IMR-90 (cell line): Measurements from ENCODE around the gene AKAP5. TPM values are rescaled to one million over a fixed set of nuclear protein-coding genes. Genes with fewer than 3 reads are reported as not detected.

Experiments
- ATAC-seq: fragments of 200-7000 bp; cut with Tn5 transposase; 2 replicates; pipeline ENCODE4 v1.9.1; 2020; ENCODE audit warnings: low read depth, mild to moderate bottlenecking, moderate library complexity
- BruUV-seq: library from RNA; stranded (reverse); fragments of 400-500 nt; replicated peaks from 2 replicates; lab custom pipeline; 2021; lab: Mats Ljungman, UMichigan
- CTCF ChIA-PET: fragments of 300-600 bp; formaldehyde crosslinking; extraction: SDS; loops from one replicate; lab custom pipeline; 2021; ENCODE audit warnings: antibody characterized with exemption; lab: Yijun Ruan, JAX
- POLR2A ChIA-PET: fragments of 300-600 bp; sonication (Branson Sonifier 250); formaldehyde crosslinking; loops from one replicate; lab custom pipeline; 2022; ENCODE audit warnings: antibody characterized with exemption; ENCODE audit not compliant: unreplicated experiment; lab: Charles Lee
- DNase-seq: peaks from one replicate; pipeline ENCODE4 v3.0.0; 2013
- H2AFZ ChIP-seq: replicated peaks from 2 replicates; pipeline ENCODE3; 2013; ENCODE audit warnings: low read length, mild to moderate bottlenecking; ENCODE audit not compliant: poor library complexity
- H2AK5ac ChIP-seq: 2 replicates; pipeline ENCODE4 v1.6.1; 2013; ENCODE audit warnings: low read depth, low read length, inconsistent platforms
- H2AK9ac ChIP-seq: replicated peaks from 2 replicates; pipeline ENCODE3; 2013; ENCODE audit warnings: mild to moderate bottlenecking, low read depth, low read length, moderate library complexity; ENCODE audit not compliant: poor library complexity
- H2BK120ac ChIP-seq: 2 replicates; pipeline ENCODE4 v1.6.1; 2013; ENCODE audit warnings: low read depth, low read length, inconsistent platforms
- H2BK15ac ChIP-seq: 3 replicates; pipeline ENCODE4 v1.6.1; 2013; ENCODE audit warnings: low read depth, low read length, inconsistent platforms
- H2BK20ac ChIP-seq: 2 replicates; pipeline ENCODE4 v1.6.1; 2013; ENCODE audit warnings: low read depth, mild to moderate bottlenecking, inconsistent platforms, low read length, moderate library complexity
- H2BK5ac ChIP-seq: 2 replicates; pipeline ENCODE4 v1.6.1; 2013; ENCODE audit warnings: mild to moderate bottlenecking, low read depth, low read length, inconsistent platforms; ENCODE audit not compliant: poor library complexity, severe bottlenecking
- H3K14ac ChIP-seq: replicated peaks from 2 replicates; pipeline ENCODE4 v1.6.1; 2013; ENCODE audit warnings: low read depth, low read length, inconsistent platforms
- H3K18ac ChIP-seq: 2 replicates; pipeline ENCODE4 v1.6.1; 2013; ENCODE audit warnings: low read depth, low read length, control low read depth
- H3K23ac ChIP-seq: 2 replicates; pipeline ENCODE4 v1.6.1; 2013; ENCODE audit warnings: low read depth, low read length, inconsistent platforms
- H3K27ac ChIP-seq: 2 replicates; pipeline ENCODE4 v1.5.1; 2013; ENCODE audit warnings: mild to moderate bottlenecking, control low read depth, low read length; ENCODE audit not compliant: insufficient read depth
- H3K27me3 ChIP-seq: 2 replicates; pipeline ENCODE4 v1.6.1; 2013; ENCODE audit warnings: low read length; ENCODE audit not compliant: control insufficient read depth, insufficient read depth
- H3K36me3 ChIP-seq: 2 replicates; pipeline ENCODE4 v1.6.1; 2013; ENCODE audit warnings: low read length, mixed read lengths; ENCODE audit not compliant: control insufficient read depth, insufficient read depth
- H3K4ac ChIP-seq: 2 replicates; pipeline ENCODE4 v1.6.1; 2013; ENCODE audit warnings: low read depth, low read length, inconsistent platforms
- H3K4me1 ChIP-seq: 2 replicates; pipeline ENCODE4 v1.6.1; 2013; ENCODE audit warnings: low read length, mixed read lengths; ENCODE audit not compliant: control insufficient read depth, insufficient read depth
- H3K4me2 ChIP-seq: 2 replicates; pipeline ENCODE4 v1.6.1; 2013; ENCODE audit warnings: low read depth, mild to moderate bottlenecking, control low read depth, low read length, moderate library complexity
- H3K4me3 ChIP-seq: 2 replicates; pipeline ENCODE4 v1.5.1; 2013; ENCODE audit warnings: low read depth, mild to moderate bottlenecking, control low read depth, low read length, moderate library complexity; ENCODE audit not compliant: insufficient read depth
- H3K56ac ChIP-seq: 2 replicates; pipeline ENCODE4 v1.6.1; 2013; ENCODE audit warnings: low read length, inconsistent platforms; ENCODE audit not compliant: insufficient read depth; ENCODE audit errors: extremely low read depth
- H3K79me1 ChIP-seq, 2 experiments: 2 replicates each; pipeline ENCODE4 v1.6.1; 2013; ENCODE audit warnings: low read length in 2 of 2, inconsistent platforms in 1 of 2, low read depth in 1 of 2
- H3K9ac ChIP-seq: 2 replicates; pipeline ENCODE4 v1.6.1; 2013; ENCODE audit warnings: low read depth, low read length, control low read depth
- H3K9me1 ChIP-seq: 2 replicates; pipeline ENCODE4 v1.6.1; 2013; ENCODE audit warnings: low read length, inconsistent platforms; ENCODE audit not compliant: insufficient read depth
- H3K9me3 ChIP-seq: 2 replicates; pipeline ENCODE4 v1.6.1; 2013; ENCODE audit warnings: low read length; ENCODE audit not compliant: control insufficient read depth, insufficient read depth
- H4K20me1 ChIP-seq: 2 replicates; pipeline ENCODE4 v1.6.1; 2013; ENCODE audit warnings: low read length, inconsistent platforms; ENCODE audit not compliant: insufficient read depth
- H4K5ac ChIP-seq: 2 replicates; pipeline ENCODE4 v1.6.1; 2013; ENCODE audit warnings: mild to moderate bottlenecking, low read depth, low read length, control low read depth
- H4K8ac ChIP-seq, 2 experiments: 2 replicates each; pipeline ENCODE4 v1.6.1; 2013; ENCODE audit warnings: low read depth in 2 of 2, low read length in 2 of 2, control low read depth in 1 of 2, inconsistent platforms in 1 of 2
- H4K91ac ChIP-seq: 2 replicates; pipeline ENCODE4 v1.6.1; 2013; ENCODE audit warnings: low read depth, low read length, inconsistent platforms; ENCODE audit not compliant: insufficient read depth
- CHD1 ChIP-seq: IDR thresholded peaks from 2 replicates; pipeline ENCODE4 v1.6.1; 2012; ENCODE audit warnings: low read depth, low read length, improper control_type of control experiment
- FOS ChIP-seq: fragments of 150-350 bp; IDR thresholded peaks from 2 replicates; pipeline ENCODE4 v1.6.1; 2016; ENCODE audit warnings: low read depth, low read length
- MAFK ChIP-seq: IDR thresholded peaks from 2 replicates; pipeline ENCODE4 v1.6.1; 2012; ENCODE audit warnings: low read depth, low read length, improper control_type of control experiment
- MAZ ChIP-seq: IDR thresholded peaks from 2 replicates; pipeline ENCODE4 v1.6.1; 2012; ENCODE audit warnings: low read depth, mild to moderate bottlenecking, low read length, improper control_type of control experiment, moderate library complexity, borderline replicate concordance
- POLR2A ChIP-seq: IDR thresholded peaks from 2 replicates; pipeline ENCODE4 v1.6.1; 2012; ENCODE audit warnings: mild to moderate bottlenecking, low read depth, low read length
- RAD21 ChIP-seq: IDR thresholded peaks from 2 replicates; pipeline ENCODE4 v1.6.1; 2012; ENCODE audit warnings: low read length, improper control_type of control experiment
- WGBS, 2 experiments: methylation state at CpG; one replicate each; pipeline versions ENCODE4 v1.1.5 to v1.1.7; 2013; ENCODE audit warnings: missing lambda C conversion rate in 2 of 2; ENCODE audit not compliant: insufficient read length in 1 of 2; ENCODE audit errors: extremely low coverage in 2 of 2; 5-methylcytosine and 5-hydroxymethylcytosine counted together
- dilution Hi-C: fragments of 300-500 bp; cut with HindIII; formaldehyde crosslinking; loops from one replicate; pipeline ENCODE4 v1.14.3; 2018; ENCODE audit warnings: low sequenced_read_pairs; ENCODE audit not compliant: unreplicated experiment
- in situ Hi-C: fragments of 300-500 bp; cut with MboI; formaldehyde crosslinking; loops from 3 replicates; pipeline ENCODE4 v1.14.3; 2019; ENCODE audit warnings: low sequenced_read_pairs, inconsistent platforms, mixed read lengths
- intact Hi-C: fragments of 100-400 bp; cut with micrococcal nuclease; formaldehyde crosslinking; loops from 2 replicates; pipeline ENCODE4 v1.10.0; 2022
- polyA plus RNA-seq, 3 experiments: library from polyadenylated mRNA; depleted of rRNA; stranded (reverse); fragments of >200 nt; gene quantifications; 2 replicates each; pipeline ENCODE4 v1.2.3, GENCODE V29; 2012; ENCODE audit warnings: low replicate concordance in 1 of 3
- total RNA-seq: library from RNA; depleted of rRNA; stranded (reverse); fragments of >200 nt; gene quantifications from 2 replicates; pipeline ENCODE4 v1.2.3, GENCODE V29; 2012
- TF ChIP-seq, protein P1 (sequence below): fragments of 150-350 bp; IDR thresholded peaks from 2 replicates; pipeline ENCODE4 v1.6.1; 2017; ENCODE audit warnings: mild to moderate bottlenecking, antibody characterized with exemption, low read length, low read depth
- TF ChIP-seq, protein P2 (sequence below): conservative IDR thresholded peaks from 2 replicates; pipeline ENCODE4 v1.5.1; 2012; ENCODE audit warnings: mild to moderate bottlenecking, low read depth, low read length, improper control_type of control experiment

The AKAP5 gene
- total and polyA plus RNA-seq, 2 of the 4 experiments (the other 2 are of a cell fraction): 0.21 to 0.72 TPM

GRCh38 chr14:64447876-64448670 lies 17.2 kb upstream of the AKAP5 start (continued):
- TF ChIP-seq CHD1: no peak
- no peak for TF ChIP-seq MAZ

DNA sequence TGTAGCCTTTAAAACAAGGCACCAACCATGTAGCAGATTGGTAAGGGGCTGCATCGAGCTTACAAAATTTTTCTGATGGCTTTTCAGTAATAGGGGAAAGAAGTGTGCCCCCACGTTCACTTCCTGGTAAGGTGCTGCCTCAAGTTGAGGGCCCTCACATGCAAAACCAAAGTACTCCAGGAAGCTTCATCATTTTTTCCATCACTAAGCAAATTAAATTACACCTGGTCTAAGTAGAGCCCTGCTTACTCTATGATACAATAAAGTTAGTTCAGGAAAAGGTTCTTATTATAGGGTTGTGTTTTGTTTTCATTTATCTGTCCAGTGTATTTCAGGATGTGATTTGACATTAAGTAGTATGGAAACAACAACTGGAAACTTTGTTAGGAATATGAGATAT lies 15.0 kb upstream of the AKAP5 start:
- Histone ChIP-seq H3K18ac (no peak overlapping the region), H3K9me1 (no peaks in the 10 kb centered on the region), H3K9ac (no peak overlapping the region), H3K4me1 (peaks cover 3% of the 10 kb centered on the region; the same call in 1 of the 2 replicates), H3K36me3 (peaks cover 17% of the 10 kb centered on the region), H4K5ac (no peak overlapping the region), H3K4ac (no peak overlapping the region), H3K23ac (no peak overlapping the region), H2BK5ac (no peak overlapping the region), H3K4me3 (no peak overlapping the region), H3K27ac (no peak overlapping the region), H3K27me3 (no peaks in the 10 kb centered on the region), H2AK5ac (no peak overlapping the region), H2AFZ (no peak overlapping the region), H4K91ac (no peak overlapping the region), H3K14ac (no peak overlapping the region), H3K9me3 (no peaks in the 10 kb centered on the region), H4K20me1 (no peaks in the 10 kb centered on the region), H2BK15ac (no peak overlapping the region), H2AK9ac (no peak overlapping the region), H2BK120ac (no peak overlapping the region), H4K8ac (no peak overlapping the region), H3K56ac (no peak overlapping the region), H3K79me1 (no peaks in the 10 kb centered on the region; a peak in 1 of 4 replicates), H2BK20ac (no peak overlapping the region), H3K4me2 (no peak overlapping the region)
- no TSS peak for BruUV-seq
- dilution Hi-C loops (no loop called here), in situ Hi-C loops (no loop called here), intact Hi-C loops (no loop called here)
- POLR2A ChIA-PET: interaction anchor here (0.5 kb wide), 1 partner anchor 17 kb away, joined by 5 read pairs; no protein-coding TSS in a partner anchor
- ATAC-seq (no peak), DNase-seq (no peak)
- no CpG with 5 or more reads among the region's 2 CpGs for WGBS, 2 experiments
- CTCF ChIA-PET: no interaction called here
- TF ChIP-seq, protein P1, sequence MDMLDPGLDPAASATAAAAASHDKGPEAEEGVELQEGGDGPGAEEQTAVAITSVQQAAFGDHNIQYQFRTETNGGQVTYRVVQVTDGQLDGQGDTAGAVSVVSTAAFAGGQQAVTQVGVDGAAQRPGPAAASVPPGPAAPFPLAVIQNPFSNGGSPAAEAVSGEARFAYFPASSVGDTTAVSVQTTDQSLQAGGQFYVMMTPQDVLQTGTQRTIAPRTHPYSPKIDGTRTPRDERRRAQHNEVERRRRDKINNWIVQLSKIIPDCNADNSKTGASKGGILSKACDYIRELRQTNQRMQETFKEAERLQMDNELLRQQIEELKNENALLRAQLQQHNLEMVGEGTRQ: no peak
- TF ChIP-seq RAD21: no peak
- TF ChIP-seq, protein P2, sequence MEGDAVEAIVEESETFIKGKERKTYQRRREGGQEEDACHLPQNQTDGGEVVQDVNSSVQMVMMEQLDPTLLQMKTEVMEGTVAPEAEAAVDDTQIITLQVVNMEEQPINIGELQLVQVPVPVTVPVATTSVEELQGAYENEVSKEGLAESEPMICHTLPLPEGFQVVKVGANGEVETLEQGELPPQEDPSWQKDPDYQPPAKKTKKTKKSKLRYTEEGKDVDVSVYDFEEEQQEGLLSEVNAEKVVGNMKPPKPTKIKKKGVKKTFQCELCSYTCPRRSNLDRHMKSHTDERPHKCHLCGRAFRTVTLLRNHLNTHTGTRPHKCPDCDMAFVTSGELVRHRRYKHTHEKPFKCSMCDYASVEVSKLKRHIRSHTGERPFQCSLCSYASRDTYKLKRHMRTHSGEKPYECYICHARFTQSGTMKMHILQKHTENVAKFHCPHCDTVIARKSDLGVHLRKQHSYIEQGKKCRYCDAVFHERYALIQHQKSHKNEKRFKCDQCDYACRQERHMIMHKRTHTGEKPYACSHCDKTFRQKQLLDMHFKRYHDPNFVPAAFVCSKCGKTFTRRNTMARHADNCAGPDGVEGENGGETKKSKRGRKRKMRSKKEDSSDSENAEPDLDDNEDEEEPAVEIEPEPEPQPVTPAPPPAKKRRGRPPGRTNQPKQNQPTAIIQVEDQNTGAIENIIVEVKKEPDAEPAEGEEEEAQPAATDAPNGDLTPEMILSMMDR: no peak
- TF ChIP-seq POLR2A: no peak
- no peak for TF ChIP-seq FOS
- no peak for TF ChIP-seq MAFK
